ENCODE measurements around the gene BDNF.
"Not testable (repeated sequence)": the region's sequence is repeated elsewhere in the genome, so short reads cannot be mapped to it uniquely, and the experiment has no call there.

BDNF gene

GRCh38 chr11:27679136-27680015, 20.9 kb downstream of the BDNF start:
- POLR2A ChIA-PET: no interaction called here
- CTCF ChIA-PET: interaction anchor here (1.0 to 1.6 kb wide), 2 partner anchors 17 to 20 kb away, joined by 3 to 8 read pairs; no protein-coding TSS in a partner anchor
- no peak for TF ChIP-seq CTCF (IDR thresholded peaks at IDR 0.05; ENCODE audit: control extremely low read depth, extremely low read depth, low read depth, missing control alignments)
- no peak for DNase-seq (ENCODE audit: extremely low spot score)

DNA sequence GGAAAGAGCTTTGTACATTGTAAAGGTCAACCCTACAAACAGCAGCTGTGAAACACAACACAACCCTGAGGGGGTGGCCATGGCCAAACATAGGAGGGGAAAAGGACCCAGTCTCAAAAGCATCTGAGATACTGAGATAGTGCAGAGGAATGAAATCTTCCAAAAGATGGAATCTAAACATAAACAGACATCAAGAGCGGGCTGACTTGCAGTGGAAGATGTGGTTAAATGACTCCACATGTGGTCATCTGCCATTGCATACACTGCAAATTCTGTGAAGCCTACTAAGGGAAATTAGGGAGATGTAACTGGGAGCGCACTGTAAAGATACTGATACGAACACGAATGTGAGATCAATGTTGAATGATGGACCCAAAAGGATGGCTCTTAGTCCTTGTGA, 22.0 kb downstream of the BDNF start:
- DNase-seq (ENCODE audit: extremely low spot score): no peak
- no peak for TF ChIP-seq CTCF (IDR thresholded peaks at IDR 0.05; ENCODE audit: control extremely low read depth, extremely low read depth, low read depth, missing control alignments)
- ChIA-PET CTCF (no interaction called here), POLR2A (no interaction called here)

DNA sequence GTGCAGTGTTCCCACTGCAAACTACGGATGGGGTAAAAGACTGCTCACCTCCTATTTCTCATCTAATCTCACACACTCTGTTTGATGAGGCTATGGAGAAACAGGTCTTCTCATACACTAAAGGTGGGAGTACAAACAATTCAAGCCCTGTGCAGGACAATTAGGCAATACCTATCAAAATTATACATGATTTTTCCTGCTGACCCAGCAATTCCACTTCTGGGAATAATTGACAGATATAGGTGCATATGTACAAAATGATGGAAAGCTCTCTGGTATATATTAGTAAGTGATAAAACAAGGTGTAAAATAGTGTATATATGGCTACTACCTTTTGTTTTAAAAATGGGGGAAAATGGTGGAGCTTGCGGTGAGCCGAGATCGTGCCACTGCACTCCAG, 23.1 kb downstream of the BDNF start:
- DNase-seq (ENCODE audit: extremely low spot score): no peak
- ChIA-PET POLR2A (no interaction called here), CTCF (no interaction called here)
- TF ChIP-seq CTCF (IDR thresholded peaks at IDR 0.05; ENCODE audit: control extremely low read depth, extremely low read depth, low read depth, missing control alignments): no peak

- no peak for DNase-seq (ENCODE audit: extremely low spot score)
- no peak for TF ChIP-seq CTCF (IDR thresholded peaks at IDR 0.05; ENCODE audit: control extremely low read depth, extremely low read depth, low read depth, missing control alignments)
- ChIA-PET POLR2A (no interaction called here), CTCF (no interaction called here)
Observed at GRCh38 chr11:27673979-27674663, 26.1 kb downstream of the BDNF start.

GRCh38 chr11:27672836-27673464, 27.3 kb downstream of the BDNF start:
- CTCF ChIA-PET: no interaction called here
- DNase-seq (ENCODE audit: extremely low spot score): no peak
- POLR2A ChIA-PET: no interaction called here

DNA sequence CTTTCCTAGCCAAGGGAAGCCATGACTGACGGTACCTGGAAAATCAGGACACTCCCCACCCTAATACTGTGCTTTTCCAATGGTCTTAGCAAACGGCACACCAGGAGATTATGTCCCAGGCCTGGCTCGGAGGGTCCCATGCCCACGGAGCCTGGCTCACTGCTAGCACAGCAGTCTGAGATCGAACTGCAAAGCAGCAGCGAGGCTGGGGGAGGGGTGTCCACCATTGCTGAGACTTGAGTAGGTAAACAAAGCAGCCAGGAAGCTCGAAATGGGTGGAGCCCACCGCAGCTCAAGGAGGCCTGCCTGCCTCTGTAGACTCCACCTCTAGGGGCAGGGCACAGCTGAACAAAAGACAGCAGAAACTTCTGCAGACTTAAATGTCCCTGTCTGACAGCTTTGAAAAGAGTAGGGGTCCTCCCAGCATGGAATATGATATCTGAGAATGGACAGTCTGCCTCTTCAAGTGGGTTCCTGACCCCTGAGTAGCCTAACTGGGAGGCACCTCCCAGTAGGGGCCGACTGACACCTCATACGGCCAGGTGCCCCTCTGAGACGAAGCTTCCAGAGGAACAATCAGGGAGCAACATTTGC, 34.6 kb downstream of the BDNF start:
- DNase-seq (ENCODE audit: extremely low spot score); CTCF ChIA-PET; POLR2A ChIA-PET: not testable (repeated sequence)

More at GRCh38 chr11:27672836-27673464, 27.3 kb downstream of the BDNF start:
- TF ChIP-seq CTCF (IDR thresholded peaks at IDR 0.05; ENCODE audit: control extremely low read depth, extremely low read depth, low read depth, missing control alignments): no peak
